Fibroblast of lung (primary cell): ENCODE measurements around the gene RHOD. TPM values are rescaled to one million over a fixed set of nuclear protein-coding genes. Genes with fewer than 3 reads are reported as not detected.

ENCODE experiments used
- DNase-seq, 2 donors: peaks; one replicate each; pipeline versions ENCODE4 v3.0.0 to v3.0.0-alpha.2; 2010; ENCODE audit warnings: low read depth in 2 of 2
- H2AFZ ChIP-seq: 2 replicates; pipeline ENCODE4 v1.5.1; 2012; ENCODE audit warnings: low read length, control low read depth, inconsistent platforms
- H3K27ac ChIP-seq: 2 replicates; pipeline ENCODE4 v1.5.1; 2011; ENCODE audit warnings: low read length, control low read depth; ENCODE audit not compliant: insufficient read depth
- H3K27me3 ChIP-seq: 2 replicates; pipeline ENCODE4 v1.5.1; 2011; ENCODE audit warnings: mild to moderate bottlenecking, low read length; ENCODE audit not compliant: control insufficient read depth, insufficient read depth
- H3K36me3 ChIP-seq: 2 replicates; pipeline ENCODE4 v1.5.1; 2011; ENCODE audit warnings: low read length; ENCODE audit not compliant: control insufficient read depth, insufficient read depth
- H3K4me1 ChIP-seq: 2 replicates; pipeline ENCODE4 v1.5.1; 2011; ENCODE audit warnings: low read length; ENCODE audit not compliant: control insufficient read depth, insufficient read depth; ENCODE audit errors: extremely low read depth
- H3K4me2 ChIP-seq: 2 replicates; pipeline ENCODE4 v1.5.1; 2011; ENCODE audit warnings: low read length, control low read depth; ENCODE audit not compliant: insufficient read depth; ENCODE audit errors: extremely low read depth
- H3K4me3 ChIP-seq, 4 experiments: fragments of 200-600 bp in 1 of 4; sonication (generic) in 1 of 4; replicated peaks in 1 of 4; 2 replicates each; pipeline ENCODE4 v1.5.1; 2011 to 2016; ENCODE audit warnings: low read length in 4 of 4, low read depth in 3 of 4, mild to moderate bottlenecking in 3 of 4, control low read depth in 2 of 4, inconsistent platforms in 1 of 4, mixed read lengths in 1 of 4; ENCODE audit not compliant: insufficient read depth in 1 of 4; ENCODE audit errors: control extremely low read depth in 1 of 4
- H3K79me2 ChIP-seq: 2 replicates; pipeline ENCODE4 v1.5.1; 2012; ENCODE audit warnings: mild to moderate bottlenecking, low read length, inconsistent platforms; ENCODE audit not compliant: control insufficient read depth, insufficient read depth
- H3K9ac ChIP-seq: 2 replicates; pipeline ENCODE4 v1.5.1; 2011; ENCODE audit warnings: mild to moderate bottlenecking, low read length, control low read depth; ENCODE audit not compliant: insufficient read depth
- H3K9me3 ChIP-seq: 2 replicates; pipeline ENCODE4 v1.5.1; 2012; ENCODE audit warnings: low read depth, low read length; ENCODE audit not compliant: control insufficient read depth, insufficient read depth
- H4K20me1 ChIP-seq: 2 replicates; pipeline ENCODE4 v1.5.1; 2011; ENCODE audit warnings: low read length; ENCODE audit not compliant: control insufficient read depth, insufficient read depth; ENCODE audit errors: extremely low read depth
- CTCF ChIP-seq, 2 donors: IDR thresholded peaks in 1 of 2; conservative IDR thresholded peaks in 1 of 2; 1 replicate in 1 of 2; 2 replicates in 1 of 2; pipeline ENCODE4 v1.5.1; 2011 to 2012; ENCODE audit warnings: low read length in 2 of 2, control low read depth in 1 of 2, inconsistent platforms in 1 of 2, low read depth in 1 of 2, mild to moderate bottlenecking in 1 of 2
- EZH2 ChIP-seq: IDR thresholded peaks from 2 replicates; pipeline ENCODE4 v1.5.1; 2012; ENCODE audit warnings: low read length, control low read depth, mild to moderate bottlenecking; ENCODE audit errors: missing control alignments
- polyA plus RNA-seq, 2 donors: library from polyadenylated mRNA; depleted of rRNA in 1 of 2; stranded (reverse) in 1 of 2; unstranded in 1 of 2; fragments of >200 nt; gene quantifications; 2 replicates each; pipeline ENCODE4 v1.2.1, GENCODE V29; 2011 to 2012; ENCODE audit warnings: missing spikeins in 1 of 2
- total RNA-seq: library from RNA; depleted of rRNA; stranded (reverse); fragments of >200 nt; gene quantifications from 2 replicates; pipeline ENCODE4 v1.2.1, GENCODE V29; 2014

Gene RHOD
- total and polyA plus RNA-seq, 2 donors (not counting 1 experiment from before 2014, with no cell fraction given) = 4.7 to 12.9 TPM

- no peak for DNase-seq
- H3K9ac ChIP-seq = no peak overlapping the region
- H4K20me1 ChIP-seq = no peaks in the 10 kb centered on the region
- no peak overlapping the region for H3K4me2 ChIP-seq
- no peaks in the 10 kb centered on the region for H3K79me2 ChIP-seq
- H3K4me1 ChIP-seq = peaks cover 3% of the 10 kb centered on the region
- no peaks in the 10 kb centered on the region for H3K9me3 ChIP-seq
- no peak overlapping the region for H3K4me3 ChIP-seq
- TF ChIP-seq CTCF (conservative IDR thresholded peaks at IDR 0.05 in 1 of 2, IDR thresholded peaks at IDR 0.05 in 1 of 2; ENCODE audit: low read depth in 1 of 2, low read length in 2 of 2) (no peak), EZH2 (no peak)
- H3K27ac ChIP-seq = no peak overlapping the region
- H3K27me3 ChIP-seq = no peaks in the 10 kb centered on the region
- H3K36me3 ChIP-seq = no peaks in the 10 kb centered on the region
- H2AFZ ChIP-seq = no peak overlapping the region
Measured at GRCh38 chr11:67073908-67074307, 17.3 kb downstream of the RHOD start.

- no peak overlapping the region for H2AFZ ChIP-seq
- peaks cover 3% of the 10 kb centered on the region for H3K4me1 ChIP-seq
- DNase-seq = no peak
- H3K27me3 ChIP-seq = no peaks in the 10 kb centered on the region
- TF ChIP-seq CTCF (conservative IDR thresholded peaks at IDR 0.05 in 1 of 2, IDR thresholded peaks at IDR 0.05 in 1 of 2; ENCODE audit: low read depth in 1 of 2, low read length in 2 of 2) = no peak
- TF ChIP-seq EZH2 = no peak
- no peaks in the 10 kb centered on the region for H4K20me1 ChIP-seq
- no peaks in the 10 kb centered on the region for H3K79me2 ChIP-seq
- no peak overlapping the region for H3K9ac ChIP-seq
- no peak overlapping the region for H3K27ac ChIP-seq
- no peaks in the 10 kb centered on the region for H3K36me3 ChIP-seq
- no peaks in the 10 kb centered on the region for H3K9me3 ChIP-seq
- H3K4me3 ChIP-seq = no peak overlapping the region
- no peak overlapping the region for H3K4me2 ChIP-seq
Measured at GRCh38 chr11:67076202-67076601, 19.6 kb downstream of the RHOD start.

- DNase-seq = no peak
- no peaks in the 10 kb centered on the region for H3K36me3 ChIP-seq
- H2AFZ ChIP-seq = no peak overlapping the region
- H3K4me3 ChIP-seq = no peak overlapping the region
- no peak overlapping the region for H3K27ac ChIP-seq
- peaks cover 3% of the 10 kb centered on the region for H3K4me1 ChIP-seq
- no peak overlapping the region for H3K9ac ChIP-seq
- H3K27me3 ChIP-seq = no peaks in the 10 kb centered on the region
- no peaks in the 10 kb centered on the region for H3K79me2 ChIP-seq
- no peaks in the 10 kb centered on the region for H4K20me1 ChIP-seq
- no peaks in the 10 kb centered on the region for H3K9me3 ChIP-seq
- no peak overlapping the region for H3K4me2 ChIP-seq
- TF ChIP-seq EZH2 (no peak), CTCF (conservative IDR thresholded peaks at IDR 0.05 in 1 of 2, IDR thresholded peaks at IDR 0.05 in 1 of 2; ENCODE audit: low read depth in 1 of 2, low read length in 2 of 2) (no peak)
Measured at GRCh38 chr11:67079065-67079705, 22.5 kb downstream of the RHOD start.
